ENCODE measurements around the gene ACOX2. TPM values are rescaled to one million over a fixed set of nuclear protein-coding genes. Genes with fewer than 3 reads are reported as not detected.

The ACOX2 gene
- total and polyA plus RNA-seq, 2 of the 13 experiments (the other 11 are each of a cell fraction or from before 2014, with no cell fraction given), result 42.6 to 98.5 TPM

DNA sequence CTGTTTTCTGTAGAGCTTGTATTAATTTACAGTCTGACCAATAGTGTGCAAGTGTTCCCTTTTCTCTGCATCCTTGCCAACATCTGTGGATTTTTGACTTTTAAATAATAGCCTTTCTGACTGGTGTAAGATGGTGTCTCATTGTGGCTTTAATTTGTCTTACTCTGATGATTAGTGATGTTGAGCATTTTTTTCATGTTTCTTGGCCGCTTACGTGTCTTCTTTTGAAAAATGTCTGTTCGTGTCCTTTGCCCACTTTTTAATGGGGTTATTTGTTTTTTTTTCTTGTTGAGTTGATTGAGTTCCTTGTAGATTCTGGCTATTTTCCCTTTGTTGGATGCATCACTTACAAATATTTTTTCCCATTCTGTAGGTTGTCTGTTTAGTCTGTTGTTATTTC, 7.6 kb upstream of the ACOX2 start:
- Histone ChIP-seq H3K27me3 (ENCODE audit: control insufficient read depth in 1 of 2, insufficient read depth in 2 of 2, low read length in 2 of 2) (no peaks in the 10 kb centered on the region), H3K9ac (ENCODE audit: insufficient read depth, low read depth, low read length) (no peak overlapping the region), H3K27ac (ENCODE audit: extremely low read length, insufficient read depth, low read length) (no peak overlapping the region), H3K4me2 (ENCODE audit: low read depth, low read length) (no peak overlapping the region), H3K9me3 (ENCODE audit: low read length) (peaks cover 4% of the 10 kb centered on the region; the same call in 1 of the 2 replicates), H3K4me3 (replicated peaks in 1 of 3; ENCODE audit: insufficient read depth in 1 of 3, low read depth in 2 of 3, low read length in 3 of 3) (no peak overlapping the region), H3K4me1 (ENCODE audit: insufficient read depth, low read length) (peaks cover 9% of the 10 kb centered on the region), H2AFZ (ENCODE audit: low read length) (no peak overlapping the region), H3K36me3 (replicated peaks in 1 of 2; ENCODE audit: control insufficient read depth in 1 of 2, insufficient read depth in 2 of 2, low read length in 2 of 2) (no peaks in the 10 kb centered on the region), H4K20me1 (ENCODE audit: insufficient read depth, low read length) (no peaks in the 10 kb centered on the region), H3K79me2 (ENCODE audit: insufficient read depth, low read length) (no peaks in the 10 kb centered on the region)
- POLR2A ChIA-PET, result no interaction called here
- ATAC-seq (no peak), DNase-seq (ENCODE audit: low spot score) (no peak), FAIRE-seq (no peak)
- CTCF ChIA-PET (ENCODE audit: low intra/inter-chr PET ratio, low total read pairs), result no interaction called here
- 95% methylated on average over 3 of the region's 3 CpGs for WGBS (ENCODE audit: low lambda C conversion rate)
- TF ChIP-seq DPF2 (CRISPR knock-in tag; IDR thresholded peaks at IDR 0.05; ENCODE audit: borderline replicate concordance, low read depth) (no peak), ZIK1 (CRISPR knock-in tag; IDR thresholded peaks at IDR 0.05; ENCODE audit: borderline replicate concordance, low read depth) (no peak), GTF2F1 (IDR thresholded peaks at IDR 0.05; ENCODE audit: low read length) (no peak), SUZ12 (IDR thresholded peaks at IDR 0.05; ENCODE audit: low read depth, low read length) (no peak), ZNF713 (CRISPR knock-in tag; IDR thresholded peaks at IDR 0.05) (no peak), ZFY (CRISPR knock-in tag; IDR thresholded peaks at IDR 0.05) (no peak), MAZ (IDR thresholded peaks at IDR 0.05; ENCODE audit: borderline replicate concordance, low read depth, low read length) (no peak), MAZ (CRISPR knock-in tag; IDR thresholded peaks at IDR 0.05; ENCODE audit: low read depth) (no peak)
- TF ChIP-seq, protein P1, sequence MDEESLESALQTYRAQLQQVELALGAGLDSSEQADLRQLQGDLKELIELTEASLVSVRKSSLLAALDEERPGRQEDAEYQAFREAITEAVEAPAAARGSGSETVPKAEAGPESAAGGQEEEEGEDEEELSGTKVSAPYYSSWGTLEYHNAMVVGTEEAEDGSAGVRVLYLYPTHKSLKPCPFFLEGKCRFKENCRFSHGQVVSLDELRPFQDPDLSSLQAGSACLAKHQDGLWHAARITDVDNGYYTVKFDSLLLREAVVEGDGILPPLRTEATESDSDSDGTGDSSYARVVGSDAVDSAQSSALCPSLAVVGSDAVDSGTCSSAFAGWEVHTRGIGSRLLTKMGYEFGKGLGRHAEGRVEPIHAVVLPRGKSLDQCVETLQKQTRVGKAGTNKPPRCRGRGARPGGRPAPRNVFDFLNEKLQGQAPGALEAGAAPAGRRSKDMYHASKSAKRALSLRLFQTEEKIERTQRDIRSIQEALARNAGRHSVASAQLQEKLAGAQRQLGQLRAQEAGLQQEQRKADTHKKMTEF (CRISPR knock-in tag; IDR thresholded peaks at IDR 0.05), result no peak
- TF ChIP-seq, protein P2, sequence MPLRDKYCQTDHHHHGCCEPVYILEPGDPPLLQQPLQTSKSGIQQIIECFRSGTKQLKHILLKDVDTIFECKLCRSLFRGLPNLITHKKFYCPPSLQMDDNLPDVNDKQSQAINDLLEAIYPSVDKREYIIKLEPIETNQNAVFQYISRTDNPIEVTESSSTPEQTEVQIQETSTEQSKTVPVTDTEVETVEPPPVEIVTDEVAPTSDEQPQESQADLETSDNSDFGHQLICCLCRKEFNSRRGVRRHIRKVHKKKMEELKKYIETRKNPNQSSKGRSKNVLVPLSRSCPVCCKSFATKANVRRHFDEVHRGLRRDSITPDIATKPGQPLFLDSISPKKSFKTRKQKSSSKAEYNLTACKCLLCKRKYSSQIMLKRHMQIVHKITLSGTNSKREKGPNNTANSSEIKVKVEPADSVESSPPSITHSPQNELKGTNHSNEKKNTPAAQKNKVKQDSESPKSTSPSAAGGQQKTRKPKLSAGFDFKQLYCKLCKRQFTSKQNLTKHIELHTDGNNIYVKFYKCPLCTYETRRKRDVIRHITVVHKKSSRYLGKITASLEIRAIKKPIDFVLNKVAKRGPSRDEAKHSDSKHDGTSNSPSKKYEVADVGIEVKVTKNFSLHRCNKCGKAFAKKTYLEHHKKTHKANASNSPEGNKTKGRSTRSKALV (CRISPR knock-in tag; IDR thresholded peaks at IDR 0.05), result no peak
- TF ChIP-seq, protein P3, sequence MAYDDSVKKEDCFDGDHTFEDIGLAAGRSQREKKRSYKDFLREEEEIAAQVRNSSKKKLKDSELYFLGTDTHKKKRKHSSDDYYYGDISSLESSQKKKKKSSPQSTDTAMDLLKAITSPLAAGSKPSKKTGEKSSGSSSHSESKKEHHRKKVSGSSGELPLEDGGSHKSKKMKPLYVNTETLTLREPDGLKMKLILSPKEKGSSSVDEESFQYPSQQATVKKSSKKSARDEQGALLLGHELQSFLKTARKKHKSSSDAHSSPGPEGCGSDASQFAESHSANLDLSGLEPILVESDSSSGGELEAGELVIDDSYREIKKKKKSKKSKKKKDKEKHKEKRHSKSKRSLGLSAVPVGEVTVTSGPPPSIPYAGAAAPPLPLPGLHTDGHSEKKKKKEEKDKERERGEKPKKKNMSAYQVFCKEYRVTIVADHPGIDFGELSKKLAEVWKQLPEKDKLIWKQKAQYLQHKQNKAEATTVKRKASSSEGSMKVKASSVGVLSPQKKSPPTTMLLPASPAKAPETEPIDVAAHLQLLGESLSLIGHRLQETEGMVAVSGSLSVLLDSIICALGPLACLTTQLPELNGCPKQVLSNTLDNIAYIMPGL (CRISPR knock-in tag; IDR thresholded peaks at IDR 0.05; ENCODE audit: borderline replicate concordance in 1 of 2, low read depth in 1 of 2), result no peak
- TF ChIP-seq, protein P4, sequence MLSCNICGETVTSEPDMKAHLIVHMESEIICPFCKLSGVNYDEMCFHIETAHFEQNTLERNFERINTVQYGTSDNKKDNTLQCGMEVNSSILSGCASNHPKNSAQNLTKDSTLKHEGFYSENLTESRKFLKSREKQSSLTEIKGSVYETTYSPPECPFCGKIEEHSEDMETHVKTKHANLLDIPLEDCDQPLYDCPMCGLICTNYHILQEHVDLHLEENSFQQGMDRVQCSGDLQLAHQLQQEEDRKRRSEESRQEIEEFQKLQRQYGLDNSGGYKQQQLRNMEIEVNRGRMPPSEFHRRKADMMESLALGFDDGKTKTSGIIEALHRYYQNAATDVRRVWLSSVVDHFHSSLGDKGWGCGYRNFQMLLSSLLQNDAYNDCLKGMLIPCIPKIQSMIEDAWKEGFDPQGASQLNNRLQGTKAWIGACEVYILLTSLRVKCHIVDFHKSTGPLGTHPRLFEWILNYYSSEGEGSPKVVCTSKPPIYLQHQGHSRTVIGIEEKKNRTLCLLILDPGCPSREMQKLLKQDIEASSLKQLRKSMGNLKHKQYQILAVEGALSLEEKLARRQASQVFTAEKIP (CRISPR knock-in tag; IDR thresholded peaks at IDR 0.05; ENCODE audit: borderline replicate concordance), result no peak
- TF ChIP-seq, protein P5, sequence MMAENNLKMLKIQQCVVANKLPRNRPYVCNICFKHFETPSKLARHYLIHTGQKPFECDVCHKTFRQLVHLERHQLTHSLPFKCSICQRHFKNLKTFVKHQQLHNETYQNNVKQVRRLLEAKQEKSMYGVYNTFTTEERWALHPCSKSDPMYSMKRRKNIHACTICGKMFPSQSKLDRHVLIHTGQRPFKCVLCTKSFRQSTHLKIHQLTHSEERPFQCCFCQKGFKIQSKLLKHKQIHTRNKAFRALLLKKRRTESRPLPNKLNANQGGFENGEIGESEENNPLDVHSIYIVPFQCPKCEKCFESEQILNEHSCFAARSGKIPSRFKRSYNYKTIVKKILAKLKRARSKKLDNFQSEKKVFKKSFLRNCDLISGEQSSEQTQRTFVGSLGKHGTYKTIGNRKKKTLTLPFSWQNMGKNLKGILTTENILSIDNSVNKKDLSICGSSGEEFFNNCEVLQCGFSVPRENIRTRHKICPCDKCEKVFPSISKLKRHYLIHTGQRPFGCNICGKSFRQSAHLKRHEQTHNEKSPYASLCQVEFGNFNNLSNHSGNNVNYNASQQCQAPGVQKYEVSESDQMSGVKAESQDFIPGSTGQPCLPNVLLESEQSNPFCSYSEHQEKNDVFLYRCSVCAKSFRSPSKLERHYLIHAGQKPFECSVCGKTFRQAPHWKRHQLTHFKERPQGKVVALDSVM (CRISPR knock-in tag; IDR thresholded peaks at IDR 0.05), result no peak
- in situ Hi-C loops (cut with HindIII; ENCODE audit: extremely low pct_ligation_motif_present, low pct_unique_long_range_greater_than_20kb) (no loop called here), intact Hi-C loops (cut with micrococcal nuclease; ENCODE audit: unreplicated experiment) (no loop called here)
- BruUV-seq (replicated peaks), result no TSS peak
